Tibial nerve (tissue), 3 donors: Measurements from ENCODE around the gene DND1.

ENCODE experiments used
- POLR2A ChIP-seq, 2 donors: fragments of 450-650 bp; IDR thresholded peaks; one replicate each; pipeline ENCODE4 v1.6.1; 2017; ENCODE audit warnings: antibody characterized with exemption in 2 of 2, mild to moderate bottlenecking in 2 of 2, moderate library complexity in 2 of 2
- TF ChIP-seq, protein P1 (sequence below), 5 experiments: fragments of 200-600 bp in 3 of 5; fragments of 450-650 bp in 2 of 5; sonication (generic) in 3 of 5; IDR thresholded peaks; one replicate each; pipeline ENCODE4 v1.5.1; 2016 to 2019; ENCODE audit warnings: antibody characterized with exemption in 5 of 5, mild to moderate bottlenecking in 3 of 5, moderate library complexity in 2 of 5

DNA sequence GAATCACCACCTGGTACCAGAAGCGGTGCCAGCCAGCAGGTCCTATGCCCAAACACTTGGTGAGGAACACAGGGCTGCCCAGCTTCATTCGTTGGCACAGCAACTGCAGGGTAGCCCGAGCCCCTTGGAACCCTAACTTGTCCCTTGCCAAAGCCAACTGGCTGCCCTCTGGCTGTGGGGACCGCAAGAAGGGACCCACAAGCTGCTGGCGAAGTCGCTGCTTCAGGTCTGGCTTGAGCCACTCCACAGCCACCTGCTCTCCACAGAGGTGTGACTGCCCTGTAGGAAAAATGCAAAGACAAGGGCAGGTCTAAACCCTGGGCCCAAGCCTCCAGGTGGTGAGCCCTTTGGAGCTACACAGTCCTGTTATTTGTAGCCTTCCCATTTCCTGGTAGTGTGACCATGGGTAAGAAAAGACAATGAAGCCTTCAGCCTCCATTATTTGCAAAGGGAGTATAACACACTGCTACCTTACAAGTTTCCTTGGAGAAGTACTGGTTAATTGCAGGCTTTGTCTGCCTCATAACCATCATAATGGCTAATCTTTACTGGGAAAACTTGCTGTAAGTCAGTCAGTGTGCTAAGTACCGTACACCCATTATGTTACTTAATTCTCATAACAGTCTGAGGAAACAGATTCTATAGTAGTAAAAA is 1.8 kb downstream of the DND1 start:
- TF ChIP-seq POLR2A (IDR thresholded peaks at IDR 0.05): no peak
- TF ChIP-seq, protein P1, sequence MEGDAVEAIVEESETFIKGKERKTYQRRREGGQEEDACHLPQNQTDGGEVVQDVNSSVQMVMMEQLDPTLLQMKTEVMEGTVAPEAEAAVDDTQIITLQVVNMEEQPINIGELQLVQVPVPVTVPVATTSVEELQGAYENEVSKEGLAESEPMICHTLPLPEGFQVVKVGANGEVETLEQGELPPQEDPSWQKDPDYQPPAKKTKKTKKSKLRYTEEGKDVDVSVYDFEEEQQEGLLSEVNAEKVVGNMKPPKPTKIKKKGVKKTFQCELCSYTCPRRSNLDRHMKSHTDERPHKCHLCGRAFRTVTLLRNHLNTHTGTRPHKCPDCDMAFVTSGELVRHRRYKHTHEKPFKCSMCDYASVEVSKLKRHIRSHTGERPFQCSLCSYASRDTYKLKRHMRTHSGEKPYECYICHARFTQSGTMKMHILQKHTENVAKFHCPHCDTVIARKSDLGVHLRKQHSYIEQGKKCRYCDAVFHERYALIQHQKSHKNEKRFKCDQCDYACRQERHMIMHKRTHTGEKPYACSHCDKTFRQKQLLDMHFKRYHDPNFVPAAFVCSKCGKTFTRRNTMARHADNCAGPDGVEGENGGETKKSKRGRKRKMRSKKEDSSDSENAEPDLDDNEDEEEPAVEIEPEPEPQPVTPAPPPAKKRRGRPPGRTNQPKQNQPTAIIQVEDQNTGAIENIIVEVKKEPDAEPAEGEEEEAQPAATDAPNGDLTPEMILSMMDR (IDR thresholded peaks at IDR 0.05): no peak
